GM19324 (cell line): ENCODE measurements around the gene CDH10.

Source experiments
- ATAC-seq: cut with Tn5 transposase; IDR thresholded peaks from one replicate; pipeline ENCODE4 v1.9.1; 2021; ENCODE audit warnings: mild to moderate bottlenecking, moderate library complexity; ENCODE audit not compliant: unreplicated experiment, low FRiP score

The CDH10 gene

GRCh38 chr5:24644761-24645160 is at the start of gene CDH10:
CDH10 (minus strand) TSS chr5:24644978; CDS start chr5:24593490, 51,488 bp downstream.
- no peak for ATAC-seq

GRCh38 chr5:24693609-24694008 is 48.8 kb upstream of the CDH10 start:
- no peak for ATAC-seq

DNA sequence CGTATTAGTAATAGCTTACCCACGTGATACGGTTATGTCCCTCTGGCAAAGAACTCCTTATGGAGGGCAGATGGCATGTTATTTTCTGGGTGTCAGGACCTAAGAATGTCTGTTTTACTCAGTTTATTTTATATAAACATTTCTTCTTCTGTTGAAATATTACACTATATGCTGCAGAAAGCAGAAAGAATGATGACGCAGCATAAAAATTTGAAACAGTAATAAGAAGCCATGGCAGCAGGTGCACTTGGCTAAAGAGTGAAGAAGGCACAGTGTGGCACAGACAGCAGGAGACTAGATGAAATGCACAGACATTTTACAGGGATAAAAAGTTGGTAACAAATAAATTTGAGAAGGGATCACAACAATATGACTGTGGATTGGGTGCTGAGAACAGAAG is 46.3 kb upstream of the CDH10 start:
- ATAC-seq: no peak

- ATAC-seq: no peak
Observed at GRCh38 chr5:24681106-24681505, 36.3 kb upstream of the CDH10 start.

GRCh38 chr5:24668050-24668449 is 23.3 kb upstream of the CDH10 start:
- ATAC-seq: no peak

- no peak for ATAC-seq
Observed at GRCh38 chr5:24649531-24649930, 4.8 kb upstream of the CDH10 start.

- ATAC-seq: no peak
Observed at GRCh38 chr5:24646915-24647314, 2.1 kb upstream of the CDH10 start.

GRCh38 chr5:24645483-24645882 is 705 bp upstream of the CDH10 start:
- ATAC-seq: no peak

DNA sequence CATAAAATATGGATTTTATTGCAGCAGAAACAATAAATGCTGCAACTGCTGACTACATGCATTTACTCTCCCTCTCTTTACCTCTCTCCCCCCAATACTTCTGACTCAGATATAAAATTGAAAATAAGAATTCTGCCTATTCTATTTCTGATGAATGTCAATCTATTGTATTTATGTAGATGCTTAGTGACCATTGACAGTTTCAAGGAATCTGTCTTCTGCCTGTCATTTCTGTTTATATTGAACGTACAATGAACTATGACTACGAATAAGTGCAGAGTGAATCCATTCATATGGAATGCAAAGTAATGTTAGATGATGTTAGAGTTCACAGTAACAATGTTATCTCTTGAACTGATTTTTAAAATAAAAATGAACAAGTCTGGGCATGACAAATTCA is 898 bp downstream of the CDH10 start:
- no peak for ATAC-seq

GRCh38 chr5:24643156-24643555 is 1.6 kb downstream of the CDH10 start:
- ATAC-seq: no peak

GRCh38 chr5:24642022-24642421 is 2.8 kb downstream of the CDH10 start:
- ATAC-seq: no peak

- ATAC-seq: no peak
Observed at GRCh38 chr5:24635209-24635608, 9.6 kb downstream of the CDH10 start.

GRCh38 chr5:24633715-24634325 is 11.0 kb downstream of the CDH10 start:
- ATAC-seq: no peak

- ATAC-seq: no peak
Observed at GRCh38 chr5:24632353-24632752, 12.4 kb downstream of the CDH10 start.

GRCh38 chr5:24630918-24631317 is 13.9 kb downstream of the CDH10 start:
- ATAC-seq: no peak

GRCh38 chr5:24629798-24630197 is 15.0 kb downstream of the CDH10 start:
- no peak for ATAC-seq

- no peak for ATAC-seq
Observed at GRCh38 chr5:24624872-24625271, 19.9 kb downstream of the CDH10 start.

DNA sequence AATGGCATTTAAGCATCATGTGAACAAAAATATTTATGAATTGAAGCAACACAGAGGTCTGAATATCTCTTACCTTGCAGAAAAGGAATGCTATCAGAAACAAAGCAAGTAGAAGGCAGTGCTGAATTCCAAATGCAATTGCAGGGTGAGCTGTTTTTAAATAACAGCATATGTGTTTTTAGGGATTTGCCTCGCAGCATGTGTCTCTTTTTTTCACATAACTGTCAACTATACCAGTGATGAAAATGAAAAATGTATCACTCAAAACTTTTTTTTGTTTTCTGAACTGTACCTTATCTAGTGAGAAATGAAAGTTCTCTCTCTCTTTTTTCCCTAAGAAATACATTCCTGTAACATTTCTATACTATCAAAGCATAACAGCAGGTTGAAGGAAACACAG is 21.2 kb downstream of the CDH10 start:
- no peak for ATAC-seq

DNA sequence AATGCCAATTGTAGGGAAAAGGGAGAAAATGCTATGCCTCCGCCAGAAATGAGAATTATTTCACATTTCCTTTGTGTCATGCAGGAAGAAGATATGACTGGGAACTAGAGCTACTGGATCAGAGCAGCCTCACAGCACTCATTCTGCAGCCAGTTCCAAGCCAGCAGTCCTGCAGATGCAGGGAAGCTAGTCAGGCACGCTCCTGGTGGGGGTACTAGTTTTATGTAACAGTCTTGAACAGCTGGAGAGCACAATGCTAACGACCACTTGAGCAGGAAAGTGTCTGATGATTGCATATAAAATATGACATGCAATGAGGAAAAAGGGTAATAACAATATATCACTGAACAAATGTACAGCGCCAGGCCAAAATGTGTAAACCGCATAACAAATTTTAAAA is 21.7 kb downstream of the CDH10 start:
- ATAC-seq: no peak

- no peak for ATAC-seq
Observed at GRCh38 chr5:24621792-24622191, 23.0 kb downstream of the CDH10 start.

GRCh38 chr5:24616566-24616965 is 28.2 kb downstream of the CDH10 start:
- ATAC-seq: no peak

DNA sequence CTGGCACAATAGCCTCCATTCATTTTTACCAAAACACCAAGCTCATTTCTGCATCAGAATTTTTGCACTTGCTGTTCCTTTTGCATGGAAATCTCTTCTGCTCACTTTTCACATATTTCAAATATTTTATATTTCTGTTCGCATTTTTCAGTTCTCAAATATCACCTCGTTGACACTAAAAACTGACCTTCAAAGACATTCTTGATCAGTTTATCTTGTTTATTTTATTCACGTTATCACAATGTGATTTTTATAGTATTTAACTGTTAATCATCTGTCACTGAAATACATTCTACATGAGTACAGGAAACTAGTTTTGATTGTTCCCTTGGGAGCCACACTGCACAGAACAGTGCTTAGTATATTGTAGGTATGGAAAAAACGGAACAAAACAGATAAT is 29.6 kb downstream of the CDH10 start:
- no peak for ATAC-seq

- ATAC-seq: no peak
Observed at GRCh38 chr5:24609706-24610105, 35.1 kb downstream of the CDH10 start.
